Upper lobe of right lung (tissue), 1 donor: ENCODE data around the gene LPP. TPM values are rescaled to one million over a fixed set of nuclear protein-coding genes. Genes with fewer than 3 reads are reported as not detected.

Source experiments
- ATAC-seq: fragments of 200-7000 bp; cut with Tn5 transposase; one replicate; pipeline ENCODE4 v1.9.1; 2020; ENCODE audit warnings: mild to moderate bottlenecking, moderate library complexity
- DNase-seq: peaks from one replicate; pipeline ENCODE4 v3.0.0-alpha.2; 2020
- H3K27ac ChIP-seq: fragments of 200-600 bp; one replicate; pipeline ENCODE4 v1.8.0; 2022
- H3K27me3 ChIP-seq: fragments of 200-600 bp; one replicate; pipeline ENCODE4 v1.8.0; 2022; ENCODE audit warnings: mild to moderate bottlenecking
- H3K36me3 ChIP-seq: fragments of 200-600 bp; one replicate; pipeline ENCODE4 v1.8.0; 2022
- H3K4me1 ChIP-seq: fragments of 200-600 bp; one replicate; pipeline ENCODE4 v1.8.0; 2022
- H3K4me3 ChIP-seq: fragments of 200-600 bp; one replicate; pipeline ENCODE4 v1.8.0; 2022; ENCODE audit warnings: mild to moderate bottlenecking
- H3K9me3 ChIP-seq: fragments of 200-600 bp; one replicate; pipeline ENCODE4 v1.8.0; 2022
- intact Hi-C: fragments of 100-400 bp; cut with DNase I; formaldehyde crosslinking; loops from one replicate; pipeline ENCODE4 v1.11.0; 2022
- total RNA-seq: library from RNA; stranded (reverse); fragmentation: NEBNext Ultra II Directional; extraction: Animal tissue kit (Norgen Biotek cat#: 25700); gene quantifications from one replicate; pipeline ENCODE4 v1.2.1, GENCODE V29; 2021
- TF ChIP-seq, protein P1 (sequence below): fragments of 200-600 bp; IDR thresholded peaks from one replicate; pipeline ENCODE4 v1.8.0; 2022; ENCODE audit warnings: antibody characterized with exemption
- donor health status: DM: no; HTN: yes; CAD: no; lungs with severe emphysema.

LPP gene
- total RNA-seq, 1 donor from 2014 or later = 191 TPM

DNA sequence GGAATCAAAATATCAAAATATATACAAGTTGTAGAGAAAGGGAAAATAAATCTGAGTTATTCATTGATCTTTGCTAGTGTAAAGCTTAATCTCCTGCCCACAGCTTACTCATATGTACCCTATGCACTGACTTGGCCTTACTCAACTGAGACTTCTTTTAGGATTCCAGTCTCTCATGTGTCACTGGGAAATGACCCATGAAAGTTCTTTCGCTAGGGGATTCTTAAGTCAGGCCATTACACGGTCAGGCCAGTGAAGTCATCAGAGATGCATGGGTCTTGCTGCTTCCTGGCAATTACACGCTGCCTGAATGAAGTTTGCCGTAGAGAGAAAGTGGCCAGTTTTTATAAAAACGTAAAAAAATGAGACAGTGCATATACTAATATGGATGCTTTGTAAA, 20.7 kb upstream of the LPP start:
- Histone ChIP-seq H3K4me1 (no peaks in the 10 kb centered on the region), H3K9me3 (no peaks in the 10 kb centered on the region)

DNA sequence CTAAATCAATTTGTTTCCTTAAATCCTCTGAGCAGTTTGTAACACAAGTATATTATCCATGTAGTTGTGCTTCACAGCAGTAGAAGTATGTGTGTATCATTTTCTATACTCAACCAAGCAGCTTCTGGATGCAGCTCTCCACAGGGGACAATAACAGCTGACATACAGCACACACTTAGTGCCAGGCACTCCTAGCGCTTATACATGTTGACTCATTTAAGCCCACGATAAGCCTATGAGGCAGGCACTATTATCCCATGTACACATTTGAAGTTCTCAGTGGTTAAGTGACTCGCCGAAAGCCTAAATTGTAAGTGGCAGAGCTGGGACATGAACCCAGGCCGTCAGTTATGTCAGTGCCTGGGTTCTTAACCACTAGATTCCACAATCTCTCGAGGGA, 20.3 kb upstream of the LPP start:
- Histone ChIP-seq H3K4me1 (no peaks in the 10 kb centered on the region), H3K36me3 (no peaks in the 10 kb centered on the region), H3K27me3 (no peaks in the 10 kb centered on the region), H3K9me3 (no peaks in the 10 kb centered on the region), H3K4me3 (no peak overlapping the region), H3K27ac (no peak overlapping the region)
- intact Hi-C loops = no loop called here
- DNase-seq = no peak
- no peak for ATAC-seq
- TF ChIP-seq, protein P1, sequence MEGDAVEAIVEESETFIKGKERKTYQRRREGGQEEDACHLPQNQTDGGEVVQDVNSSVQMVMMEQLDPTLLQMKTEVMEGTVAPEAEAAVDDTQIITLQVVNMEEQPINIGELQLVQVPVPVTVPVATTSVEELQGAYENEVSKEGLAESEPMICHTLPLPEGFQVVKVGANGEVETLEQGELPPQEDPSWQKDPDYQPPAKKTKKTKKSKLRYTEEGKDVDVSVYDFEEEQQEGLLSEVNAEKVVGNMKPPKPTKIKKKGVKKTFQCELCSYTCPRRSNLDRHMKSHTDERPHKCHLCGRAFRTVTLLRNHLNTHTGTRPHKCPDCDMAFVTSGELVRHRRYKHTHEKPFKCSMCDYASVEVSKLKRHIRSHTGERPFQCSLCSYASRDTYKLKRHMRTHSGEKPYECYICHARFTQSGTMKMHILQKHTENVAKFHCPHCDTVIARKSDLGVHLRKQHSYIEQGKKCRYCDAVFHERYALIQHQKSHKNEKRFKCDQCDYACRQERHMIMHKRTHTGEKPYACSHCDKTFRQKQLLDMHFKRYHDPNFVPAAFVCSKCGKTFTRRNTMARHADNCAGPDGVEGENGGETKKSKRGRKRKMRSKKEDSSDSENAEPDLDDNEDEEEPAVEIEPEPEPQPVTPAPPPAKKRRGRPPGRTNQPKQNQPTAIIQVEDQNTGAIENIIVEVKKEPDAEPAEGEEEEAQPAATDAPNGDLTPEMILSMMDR = no peak

More for the DNA sequence above, 20.7 kb upstream of the LPP start:
- ATAC-seq (no peak), DNase-seq (no peak)
- TF ChIP-seq, protein P1 = no peak
- Histone ChIP-seq H3K27ac (no peak overlapping the region), H3K36me3 (no peaks in the 10 kb centered on the region), H3K27me3 (no peaks in the 10 kb centered on the region), H3K4me3 (no peak overlapping the region)
- intact Hi-C loops = no loop called here

DNA sequence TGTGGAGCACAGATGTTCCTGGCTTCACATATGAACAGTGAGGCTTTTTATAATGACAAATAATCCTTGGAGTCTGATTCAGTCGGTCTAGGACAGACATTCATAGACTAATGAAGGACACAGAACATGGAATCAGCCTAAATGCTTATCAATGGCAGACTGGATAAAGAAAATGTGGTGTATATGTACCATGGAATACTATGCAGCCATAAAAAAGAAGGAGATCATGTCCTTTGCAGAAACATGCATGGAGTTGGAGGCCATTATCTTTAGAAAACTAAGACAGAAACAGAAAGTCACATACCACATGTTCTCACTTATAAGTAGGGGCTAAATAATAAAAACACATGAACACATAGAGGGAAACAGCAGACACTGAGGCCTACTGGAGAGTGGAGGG, 19.9 kb upstream of the LPP start:
- H3K4me1 ChIP-seq = no peaks in the 10 kb centered on the region
- TF ChIP-seq, protein P1 = no peak
- H3K4me3 ChIP-seq = no peak overlapping the region
- no peaks in the 10 kb centered on the region for H3K9me3 ChIP-seq
- intact Hi-C loops = no loop called here
- no peak for DNase-seq
- no peaks in the 10 kb centered on the region for H3K36me3 ChIP-seq
- ATAC-seq = no peak
- H3K27me3 ChIP-seq = no peaks in the 10 kb centered on the region
- H3K27ac ChIP-seq = no peak overlapping the region

DNA sequence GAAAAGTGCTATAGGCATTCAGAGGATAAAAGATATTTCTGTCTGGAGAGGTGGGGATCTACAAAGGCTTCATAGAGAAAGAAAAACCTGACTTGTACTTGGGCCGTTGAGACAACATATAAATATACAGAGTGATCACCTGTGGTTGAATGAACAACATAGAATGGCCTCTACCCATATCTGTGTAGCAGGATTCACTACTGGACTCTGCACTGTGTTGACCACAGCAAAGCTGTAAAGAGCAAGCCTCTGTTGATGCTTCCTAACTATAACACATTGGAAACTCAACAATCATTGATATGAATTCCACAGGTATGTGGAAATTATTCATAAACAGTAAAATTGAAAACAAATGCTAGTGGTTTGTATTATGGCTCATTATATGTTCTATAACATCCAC, 19.1 kb upstream of the LPP start:
- Histone ChIP-seq H3K4me1 (no peaks in the 10 kb centered on the region), H3K27me3 (no peaks in the 10 kb centered on the region), H3K27ac (no peak overlapping the region), H3K4me3 (no peak overlapping the region), H3K36me3 (no peaks in the 10 kb centered on the region), H3K9me3 (no peaks in the 10 kb centered on the region)
- TF ChIP-seq, protein P1 = no peak
- intact Hi-C loops = no loop called here
- DNase-seq (no peak), ATAC-seq (no peak)

DNA sequence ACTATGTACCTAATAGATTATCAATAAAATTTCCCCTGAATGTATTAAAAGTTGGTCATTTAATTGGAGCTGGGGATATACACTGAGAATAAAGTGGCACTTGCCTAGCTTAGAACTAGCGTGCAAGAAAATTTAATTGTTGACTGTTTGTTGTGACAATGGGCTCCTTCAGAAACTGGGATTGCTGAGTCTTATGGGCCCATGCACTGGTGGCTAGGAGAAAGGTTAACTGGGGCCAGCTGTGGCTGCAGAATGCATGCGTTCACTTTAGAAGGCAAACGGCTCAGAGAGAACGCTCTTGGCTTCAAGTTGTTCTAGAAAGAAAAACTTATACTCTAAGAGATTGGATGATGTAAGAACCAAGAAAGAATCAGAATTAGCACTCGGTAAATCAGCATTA, 18.7 kb upstream of the LPP start:
- Histone ChIP-seq H3K9me3 (no peaks in the 10 kb centered on the region), H3K27ac (no peak overlapping the region), H3K36me3 (no peaks in the 10 kb centered on the region), H3K4me3 (no peak overlapping the region), H3K4me1 (no peaks in the 10 kb centered on the region), H3K27me3 (no peaks in the 10 kb centered on the region)
- intact Hi-C loops = no loop called here
- ATAC-seq = no peak
- no peak for DNase-seq
- TF ChIP-seq, protein P1 = no peak

DNA sequence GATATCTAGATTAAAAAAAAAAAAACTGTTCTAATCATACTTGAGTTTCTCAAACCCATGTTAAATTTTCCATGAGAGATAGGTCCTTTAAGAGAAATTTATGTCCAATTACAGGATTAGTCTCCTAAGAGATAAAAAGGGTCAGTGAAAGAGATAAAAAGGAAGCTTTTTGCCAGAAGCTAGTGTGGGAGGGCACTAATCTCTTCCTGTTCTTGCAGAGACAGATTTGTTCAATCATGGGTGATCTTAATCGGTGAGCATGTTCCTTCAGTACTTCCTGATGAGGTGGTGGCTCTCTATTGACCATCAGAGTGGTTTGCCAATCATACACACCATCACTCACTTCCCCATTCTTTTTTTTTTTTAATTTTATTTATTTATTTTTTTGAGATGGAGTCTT, 16.9 kb upstream of the LPP start:
- no peak for DNase-seq
- intact Hi-C loops = no loop called here
- Histone ChIP-seq H3K4me1 (no peaks in the 10 kb centered on the region), H3K27me3 (no peaks in the 10 kb centered on the region), H3K9me3 (no peaks in the 10 kb centered on the region), H3K27ac (no peak overlapping the region), H3K36me3 (no peaks in the 10 kb centered on the region), H3K4me3 (no peak overlapping the region)
- TF ChIP-seq, protein P1 = no peak
- peak; percentile 87 for ATAC-seq
